ENCODE results near the gene CORO1C. TPM values are rescaled to one million over a fixed set of nuclear protein-coding genes. Genes with fewer than 3 reads are reported as not detected.

The CORO1C gene
- total and polyA plus RNA-seq, 4 experiments from 2014 or later, result 8.0 to 12.6 (median 11.1) TPM

- intact Hi-C loops (cut with micrococcal nuclease), result no loop called here
- Histone ChIP-seq H3K36me3 (ENCODE audit: insufficient read depth, low read length) (no peaks in the 10 kb centered on the region), H3K4me3 (ENCODE audit: low read length in 2 of 2) (no peak overlapping the region), H3K27me3 (ENCODE audit: insufficient read depth, low read length) (no peaks in the 10 kb centered on the region), H3K9me3 (ENCODE audit: control insufficient read depth in 1 of 2, low read length in 2 of 2) (no peaks in the 10 kb centered on the region), H3K4me1 (ENCODE audit: insufficient read depth, low read length) (peaks cover 8% of the 10 kb centered on the region), H3K27ac (ENCODE audit: low read depth, low read length) (no peak overlapping the region)
- H3K27me3 Mint-ChIP-seq, result peaks cover 4 to 5% of the 10 kb centered on the region in 2 donors
- CTCF ChIA-PET (ENCODE audit: partially characterized antibody), result no interaction called here
- H3K4me1 Mint-ChIP-seq, result peaks cover 0 to 5% (median 2%) of the 10 kb centered on the region in 4 donors
- H3K4me3 Mint-ChIP-seq, result no peak overlapping the region
- POLR2A ChIA-PET (ENCODE audit: partially characterized antibody), result no interaction called here
- no peak for DNase-seq
- peaks cover 0 to 2% (median 0%) of the 10 kb centered on the region in 8 donors for H3K9me3 Mint-ChIP-seq
- peak overlapping the region in 1 of 7 donors; percentile 54 for H3K27ac Mint-ChIP-seq
- H3K36me3 Mint-ChIP-seq, result no peaks in the 10 kb centered on the region
These were observed 33.4 kb upstream of the CORO1C start for GRCh38 chr12:108764540-108765288.

- peaks cover 0 to 2% (median 0%) of the 10 kb centered on the region in 8 donors for H3K9me3 Mint-ChIP-seq
- Histone ChIP-seq H3K4me1 (ENCODE audit: insufficient read depth, low read length) (no peaks in the 10 kb centered on the region), H3K4me3 (ENCODE audit: low read length in 2 of 2) (no peak overlapping the region), H3K27ac (ENCODE audit: low read depth, low read length) (no peak overlapping the region), H3K9me3 (ENCODE audit: control insufficient read depth in 1 of 2, low read length in 2 of 2) (no peaks in the 10 kb centered on the region), H3K27me3 (ENCODE audit: insufficient read depth, low read length) (no peaks in the 10 kb centered on the region), H3K36me3 (ENCODE audit: insufficient read depth, low read length) (no peaks in the 10 kb centered on the region)
- H3K4me3 Mint-ChIP-seq, result no peak overlapping the region
- H3K27me3 Mint-ChIP-seq, result peaks cover 0 to 3% of the 10 kb centered on the region in 2 donors
- DNase-seq, result no peak
- ChIA-PET POLR2A (ENCODE audit: partially characterized antibody) (no interaction called here), CTCF (ENCODE audit: partially characterized antibody) (no interaction called here)
- H3K36me3 Mint-ChIP-seq, result no peaks in the 10 kb centered on the region
- intact Hi-C loops (cut with micrococcal nuclease), result no loop called here
- H3K4me1 Mint-ChIP-seq, result peaks cover 0 to 1% (median 0%) of the 10 kb centered on the region in 4 donors
- H3K27ac Mint-ChIP-seq, result no peak overlapping the region
These were observed 29.9 kb upstream of the CORO1C start for GRCh38 chr12:108761226-108761625.

GRCh38 chr12:108759924-108760323 lies 28.6 kb upstream of the CORO1C start:
- Histone ChIP-seq H3K27me3 (ENCODE audit: insufficient read depth, low read length) (no peaks in the 10 kb centered on the region), H3K4me3 (ENCODE audit: low read length in 2 of 2) (no peak overlapping the region), H3K4me1 (ENCODE audit: insufficient read depth, low read length) (no peaks in the 10 kb centered on the region), H3K9me3 (ENCODE audit: control insufficient read depth in 1 of 2, low read length in 2 of 2) (no peaks in the 10 kb centered on the region), H3K27ac (ENCODE audit: low read depth, low read length) (no peak overlapping the region), H3K36me3 (ENCODE audit: insufficient read depth, low read length) (no peaks in the 10 kb centered on the region)
- ChIA-PET POLR2A (ENCODE audit: partially characterized antibody) (no interaction called here), CTCF (ENCODE audit: partially characterized antibody) (interaction anchor here (0.7 kb wide), 1 partner anchor 145 kb away, joined by 4 read pairs; no protein-coding TSS in a partner anchor)
- intact Hi-C loops (cut with micrococcal nuclease), result no loop called here
- H3K36me3 Mint-ChIP-seq, result no peaks in the 10 kb centered on the region
- peaks cover 0 to 1% (median 0%) of the 10 kb centered on the region in 4 donors for H3K4me1 Mint-ChIP-seq
- DNase-seq, result no peak
- peaks cover 0 to 3% of the 10 kb centered on the region in 2 donors for H3K27me3 Mint-ChIP-seq
- H3K27ac Mint-ChIP-seq, result no peak overlapping the region
- H3K9me3 Mint-ChIP-seq, result peaks cover 0 to 2% (median 0%) of the 10 kb centered on the region in 8 donors
- H3K4me3 Mint-ChIP-seq, result no peak overlapping the region

GRCh38 chr12:108757856-108758255 lies 26.5 kb upstream of the CORO1C start:
- no peaks in the 10 kb centered on the region for H3K36me3 Mint-ChIP-seq
- no peaks in the 10 kb centered on the region for H3K36me3 ChIP-seq (ENCODE audit: insufficient read depth, low read length)
- no peaks in the 10 kb centered on the region for H3K9me3 ChIP-seq (ENCODE audit: control insufficient read depth in 1 of 2, low read length in 2 of 2)
- ChIA-PET POLR2A (ENCODE audit: partially characterized antibody) (no interaction called here), CTCF (ENCODE audit: partially characterized antibody) (no interaction called here)
- no peaks in the 10 kb centered on the region for H3K4me1 ChIP-seq (ENCODE audit: insufficient read depth, low read length)
- peak overlapping the region in 1 of 7 donors; percentile 35 for H3K27ac Mint-ChIP-seq
- no peaks in the 10 kb centered on the region for H3K27me3 ChIP-seq (ENCODE audit: insufficient read depth, low read length)
- no peak overlapping the region for H3K4me3 Mint-ChIP-seq
- intact Hi-C loops (cut with micrococcal nuclease), result no loop called here
- H3K27me3 Mint-ChIP-seq, result peaks cover 0 to 3% of the 10 kb centered on the region in 2 donors
- H3K27ac ChIP-seq (ENCODE audit: low read depth, low read length), result no peak overlapping the region
- H3K9me3 Mint-ChIP-seq, result peaks cover 0 to 2% (median 0%) of the 10 kb centered on the region in 8 donors
- H3K4me3 ChIP-seq (ENCODE audit: low read length in 2 of 2), result no peak overlapping the region
- DNase-seq, result no peak
- peaks cover 0 to 1% (median 0%) of the 10 kb centered on the region in 4 donors for H3K4me1 Mint-ChIP-seq

GRCh38 chr12:108756421-108756820 lies 25.1 kb upstream of the CORO1C start:
- no peaks in the 10 kb centered on the region for H3K36me3 ChIP-seq (ENCODE audit: insufficient read depth, low read length)
- H3K4me1 ChIP-seq (ENCODE audit: insufficient read depth, low read length), result no peaks in the 10 kb centered on the region
- H3K27ac Mint-ChIP-seq, result no peak overlapping the region
- CTCF ChIA-PET (ENCODE audit: partially characterized antibody), result no interaction called here
- H3K9me3 Mint-ChIP-seq, result peaks cover 0 to 2% (median 0%) of the 10 kb centered on the region in 8 donors
- H3K4me1 Mint-ChIP-seq, result peaks cover 0 to 1% (median 0%) of the 10 kb centered on the region in 4 donors
- H3K27me3 Mint-ChIP-seq, result peaks cover 0 to 3% of the 10 kb centered on the region in 2 donors
- DNase-seq, result no peak
- no peaks in the 10 kb centered on the region for H3K27me3 ChIP-seq (ENCODE audit: insufficient read depth, low read length)
- no peak overlapping the region for H3K4me3 ChIP-seq (ENCODE audit: low read length in 2 of 2)
- intact Hi-C loops (cut with micrococcal nuclease), result no loop called here
- no peak overlapping the region for H3K27ac ChIP-seq (ENCODE audit: low read depth, low read length)
- H3K4me3 Mint-ChIP-seq, result no peak overlapping the region
- H3K36me3 Mint-ChIP-seq, result no peaks in the 10 kb centered on the region
- H3K9me3 ChIP-seq (ENCODE audit: control insufficient read depth in 1 of 2, low read length in 2 of 2), result no peaks in the 10 kb centered on the region
- POLR2A ChIA-PET (ENCODE audit: partially characterized antibody), result no interaction called here

- Mint-ChIP-seq H3K4me3 (no peak overlapping the region), H3K27ac (no peak overlapping the region), H3K9me3 (no peaks in the 10 kb centered on the region), H3K27me3 (peaks cover 0 to 3% of the 10 kb centered on the region in 2 donors), H3K4me1 (peaks cover 0 to 1% (median 0%) of the 10 kb centered on the region in 4 donors), H3K36me3 (no peaks in the 10 kb centered on the region)
- no peaks in the 10 kb centered on the region for H3K36me3 ChIP-seq (ENCODE audit: insufficient read depth, low read length)
- intact Hi-C loops (cut with micrococcal nuclease), result no loop called here
- H3K4me3 ChIP-seq (ENCODE audit: low read length in 2 of 2), result no peak overlapping the region
- DNase-seq, result no peak
- POLR2A ChIA-PET (ENCODE audit: partially characterized antibody), result no interaction called here
- no peaks in the 10 kb centered on the region for H3K27me3 ChIP-seq (ENCODE audit: insufficient read depth, low read length)
- CTCF ChIA-PET (ENCODE audit: partially characterized antibody), result no interaction called here
- H3K27ac ChIP-seq (ENCODE audit: low read depth, low read length), result no peak overlapping the region
- H3K4me1 ChIP-seq (ENCODE audit: insufficient read depth, low read length), result no peaks in the 10 kb centered on the region
- H3K9me3 ChIP-seq (ENCODE audit: control insufficient read depth in 1 of 2, low read length in 2 of 2), result no peaks in the 10 kb centered on the region
These were observed 24.2 kb upstream of the CORO1C start for GRCh38 chr12:108755481-108755880.

- no peak for DNase-seq
- POLR2A ChIA-PET (ENCODE audit: partially characterized antibody), result no interaction called here
- Histone ChIP-seq H3K27ac (ENCODE audit: low read depth, low read length) (no peak overlapping the region), H3K36me3 (ENCODE audit: insufficient read depth, low read length) (no peaks in the 10 kb centered on the region), H3K4me1 (ENCODE audit: insufficient read depth, low read length) (no peaks in the 10 kb centered on the region), H3K4me3 (ENCODE audit: low read length in 2 of 2) (no peak overlapping the region), H3K27me3 (ENCODE audit: insufficient read depth, low read length) (no peaks in the 10 kb centered on the region), H3K9me3 (ENCODE audit: control insufficient read depth in 1 of 2, low read length in 2 of 2) (no peaks in the 10 kb centered on the region)
- H3K4me1 Mint-ChIP-seq, result no peaks in the 10 kb centered on the region
- H3K27ac Mint-ChIP-seq, result no peak overlapping the region
- no peaks in the 10 kb centered on the region for H3K9me3 Mint-ChIP-seq
- intact Hi-C loops (cut with micrococcal nuclease), result no loop called here
- H3K36me3 Mint-ChIP-seq, result no peaks in the 10 kb centered on the region
- H3K4me3 Mint-ChIP-seq, result no peak overlapping the region
- no peaks in the 10 kb centered on the region for H3K27me3 Mint-ChIP-seq
- CTCF ChIA-PET (ENCODE audit: partially characterized antibody), result interaction anchor here (1.1 to 2.1 kb wide), 2 partner anchors 11 to 90 kb away, joined by 3 to 8 read pairs; no protein-coding TSS in a partner anchor
These were observed 22.7 kb upstream of the CORO1C start for GRCh38 chr12:108753976-108754375.
